ENCODE results near the gene SPEM3.
A peak's percentile ranks its signal among the peaks of the same experiment; 100 is the strongest.
"Not testable (repeated sequence)": the region's sequence is repeated elsewhere in the genome, so short reads cannot be mapped to it uniquely, and the experiment has no call there.

SPEM3 gene

DNA sequence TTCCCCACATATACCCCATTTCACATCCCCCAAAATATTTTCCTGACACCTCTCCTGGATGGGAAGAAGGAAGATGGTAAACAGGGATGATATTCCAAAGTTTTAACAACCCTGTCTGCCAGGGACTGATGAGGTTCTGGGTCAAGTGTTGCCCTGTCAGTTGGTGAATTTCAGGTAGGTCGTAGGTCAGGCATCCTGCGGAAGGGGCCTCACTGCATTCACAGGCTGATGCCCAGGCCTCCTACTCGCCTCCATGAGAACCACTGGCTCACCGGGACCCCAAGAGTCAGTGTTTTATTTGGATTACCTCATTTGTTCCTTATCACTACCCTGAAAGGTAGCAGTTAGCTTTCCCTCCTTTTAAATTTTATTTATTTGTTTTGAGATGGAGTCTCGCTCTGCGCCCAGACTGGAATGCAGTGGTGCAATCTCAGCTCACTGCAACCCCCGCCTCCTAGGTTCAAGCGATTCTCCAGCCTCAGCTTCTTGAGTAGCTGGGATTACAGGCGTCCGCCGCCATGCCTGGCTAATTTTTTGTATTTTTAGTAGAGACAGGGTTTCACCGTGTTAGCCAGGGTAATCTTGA is 40.2 kb downstream of the SPEM3 start:
- TF ChIP-seq, protein P1, sequence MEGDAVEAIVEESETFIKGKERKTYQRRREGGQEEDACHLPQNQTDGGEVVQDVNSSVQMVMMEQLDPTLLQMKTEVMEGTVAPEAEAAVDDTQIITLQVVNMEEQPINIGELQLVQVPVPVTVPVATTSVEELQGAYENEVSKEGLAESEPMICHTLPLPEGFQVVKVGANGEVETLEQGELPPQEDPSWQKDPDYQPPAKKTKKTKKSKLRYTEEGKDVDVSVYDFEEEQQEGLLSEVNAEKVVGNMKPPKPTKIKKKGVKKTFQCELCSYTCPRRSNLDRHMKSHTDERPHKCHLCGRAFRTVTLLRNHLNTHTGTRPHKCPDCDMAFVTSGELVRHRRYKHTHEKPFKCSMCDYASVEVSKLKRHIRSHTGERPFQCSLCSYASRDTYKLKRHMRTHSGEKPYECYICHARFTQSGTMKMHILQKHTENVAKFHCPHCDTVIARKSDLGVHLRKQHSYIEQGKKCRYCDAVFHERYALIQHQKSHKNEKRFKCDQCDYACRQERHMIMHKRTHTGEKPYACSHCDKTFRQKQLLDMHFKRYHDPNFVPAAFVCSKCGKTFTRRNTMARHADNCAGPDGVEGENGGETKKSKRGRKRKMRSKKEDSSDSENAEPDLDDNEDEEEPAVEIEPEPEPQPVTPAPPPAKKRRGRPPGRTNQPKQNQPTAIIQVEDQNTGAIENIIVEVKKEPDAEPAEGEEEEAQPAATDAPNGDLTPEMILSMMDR (IDR thresholded peaks at IDR 0.05; ENCODE audit: low read depth, low read length, missing control alignments), result no peak
- no peak overlapping the region for H3K4me3 ChIP-seq (replicated peaks; ENCODE audit: low read depth, low read length)
- DNase-seq (ENCODE audit: extremely low read depth, low read depth), result no peak

DNA sequence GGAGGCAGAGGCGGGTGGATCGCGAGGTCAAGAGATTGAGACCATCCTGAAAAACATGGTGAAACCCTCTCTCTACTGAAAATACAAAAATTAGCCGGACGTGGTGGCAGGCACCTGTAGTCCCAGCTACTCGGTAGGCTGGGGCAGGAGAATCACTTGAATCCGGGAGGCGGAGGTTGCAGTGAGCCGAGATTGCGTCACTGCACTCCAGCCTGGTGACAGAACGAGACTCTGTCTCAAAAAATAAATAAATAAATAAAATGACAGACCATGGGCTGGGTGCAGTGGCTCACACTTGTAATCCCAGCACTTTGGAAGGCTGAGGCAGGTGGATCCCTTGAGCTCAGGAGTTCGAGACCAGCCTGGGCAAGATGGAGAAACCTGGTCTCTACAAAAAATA is 41.2 kb downstream of the SPEM3 start:
- DNase-seq (ENCODE audit: extremely low read depth, low read depth); H3K4me3 ChIP-seq (replicated peaks; ENCODE audit: low read depth, low read length): not testable (repeated sequence)

DNA sequence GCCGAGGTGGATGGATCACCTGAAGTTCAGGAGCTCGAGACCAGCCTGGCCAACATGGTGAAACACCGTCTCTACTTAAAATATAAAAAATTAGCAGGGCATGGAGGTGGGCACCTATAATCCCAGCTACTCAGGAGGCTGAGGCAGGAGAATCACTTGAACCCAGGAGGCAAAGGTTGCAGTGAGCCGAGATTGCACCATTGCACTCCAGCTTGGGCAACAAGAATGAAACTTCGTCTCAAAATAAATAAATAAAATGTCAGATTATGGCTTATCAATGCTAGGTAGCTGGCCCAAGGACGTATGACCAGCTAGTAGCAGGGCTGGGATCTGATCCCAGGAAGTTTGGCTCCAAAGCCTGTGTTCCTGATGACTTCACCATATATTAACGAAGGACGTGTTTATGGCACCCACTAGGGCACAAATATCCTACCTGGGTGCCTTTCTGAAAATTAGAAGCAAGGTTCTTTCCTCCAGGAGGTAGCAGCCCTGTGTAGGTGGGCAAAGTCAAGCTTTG is 41.9 kb downstream of the SPEM3 start:
- not testable (repeated sequence) for DNase-seq (ENCODE audit: extremely low read depth, low read depth); H3K4me3 ChIP-seq (replicated peaks; ENCODE audit: low read depth, low read length)

GRCh38 chr17:7471729-7472128 is 43.1 kb downstream of the SPEM3 start:
- no peak for DNase-seq (ENCODE audit: extremely low read depth, low read depth)
- no peak overlapping the region for H3K4me3 ChIP-seq (replicated peaks; ENCODE audit: low read depth, low read length)
- TF ChIP-seq, protein P1 (IDR thresholded peaks at IDR 0.05; ENCODE audit: low read depth, low read length, missing control alignments), result no peak

DNA sequence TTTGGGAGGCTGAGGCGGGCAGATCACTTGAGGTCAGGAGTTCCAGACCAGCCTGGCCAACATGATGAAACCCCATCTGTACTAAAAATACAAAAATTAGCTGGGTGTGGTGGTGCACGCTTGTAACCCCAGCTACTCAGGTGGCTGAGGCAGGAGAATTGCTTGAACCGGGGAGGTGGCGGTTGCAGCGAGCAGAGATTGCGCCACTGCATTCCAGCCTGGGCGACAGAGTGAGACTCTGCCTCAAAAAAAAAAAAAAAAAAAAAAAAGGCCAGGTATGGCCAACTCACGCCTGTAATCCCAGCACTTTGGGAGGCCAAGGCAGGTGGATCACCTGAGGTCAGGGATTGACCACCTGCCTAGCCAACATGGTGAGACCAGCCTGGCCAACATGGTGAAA is 46.1 kb downstream of the SPEM3 start:
- DNase-seq (ENCODE audit: extremely low read depth, low read depth); H3K4me3 ChIP-seq (replicated peaks; ENCODE audit: low read depth, low read length): not testable (repeated sequence)

GRCh38 chr17:7475764-7476422 is 47.2 kb downstream of the SPEM3 start:
- H3K4me3 ChIP-seq (replicated peaks; ENCODE audit: low read depth, low read length), result no peak overlapping the region
- TF ChIP-seq, protein P1 (IDR thresholded peaks at IDR 0.05; ENCODE audit: low read depth, low read length, missing control alignments), result no peak
- DNase-seq (ENCODE audit: extremely low read depth, low read depth), result no peak

DNA sequence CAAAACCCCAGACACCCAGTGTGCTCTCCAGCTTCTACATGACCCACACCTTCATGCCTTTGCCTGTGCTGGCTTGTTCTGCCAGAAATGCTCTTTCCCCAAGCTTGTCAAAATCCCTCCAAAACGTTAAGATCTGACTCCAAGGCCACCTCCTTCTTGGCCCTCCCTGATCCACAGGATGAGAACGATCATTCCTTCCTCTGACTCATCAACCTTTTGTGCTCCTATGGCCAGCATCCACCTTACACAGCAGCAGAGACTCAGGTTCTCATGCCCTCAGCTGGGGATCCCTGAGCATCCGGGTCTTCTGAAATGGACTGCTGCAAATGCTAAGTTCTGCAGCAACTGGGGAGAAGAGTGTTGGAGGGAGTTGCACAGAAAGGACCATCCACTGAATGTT is 47.8 kb downstream of the SPEM3 start:
- DNase-seq (ENCODE audit: extremely low read depth, low read depth), result no peak
- no peak overlapping the region for H3K4me3 ChIP-seq (replicated peaks; ENCODE audit: low read depth, low read length)
- TF ChIP-seq, protein P1 (IDR thresholded peaks at IDR 0.05; ENCODE audit: low read depth, low read length, missing control alignments), result no peak

GRCh38 chr17:7476951-7477350 is 48.3 kb downstream of the SPEM3 start:
- peak overlapping the region; percentile 72 for H3K4me3 ChIP-seq (replicated peaks; ENCODE audit: low read depth, low read length)
- TF ChIP-seq, protein P1 (IDR thresholded peaks at IDR 0.05; ENCODE audit: low read depth, low read length, missing control alignments), result no peak
- DNase-seq (ENCODE audit: extremely low read depth, low read depth), result no peak

All from HFF-Myc (cell line).